ENCODE measurements around the gene SP140L.

DNA sequence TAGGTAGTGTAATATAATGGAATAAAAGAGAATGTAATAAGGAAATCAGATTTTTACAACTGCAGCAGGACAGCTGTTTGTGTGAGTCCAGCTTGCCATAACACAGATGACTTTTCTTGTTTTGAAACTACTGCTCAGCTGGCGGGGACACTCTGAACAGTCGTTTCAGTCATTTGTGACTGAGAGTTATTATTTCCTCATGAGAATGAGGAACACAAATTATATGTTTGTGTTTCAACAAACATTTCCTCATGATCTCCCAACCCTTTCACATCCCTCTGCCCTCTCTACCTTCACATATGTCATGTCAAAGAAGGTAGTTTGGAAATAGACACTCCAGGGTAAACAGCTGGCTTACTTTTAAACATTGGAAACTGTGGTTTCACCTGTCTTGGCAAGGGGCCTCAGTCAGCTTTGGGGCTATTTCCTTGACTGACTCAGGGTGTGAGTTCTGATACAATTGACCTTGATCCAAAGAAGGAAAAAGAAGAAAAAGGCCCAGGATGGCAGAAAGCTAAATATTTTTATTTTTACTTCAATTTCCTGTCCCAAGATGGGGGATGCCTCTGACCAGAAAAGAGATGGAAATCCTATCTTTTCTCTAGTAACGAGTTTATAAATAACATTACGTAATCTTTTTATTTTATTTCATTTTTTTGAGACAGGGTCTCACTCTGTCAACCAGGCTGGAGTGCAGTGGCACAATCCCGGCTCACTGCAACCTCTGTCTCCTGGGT lies 593 bp downstream of the SP140L start:
- no peak for TF ChIP-seq EP300 (IDR thresholded peaks at IDR 0.05)
- TF ChIP-seq, protein P1, sequence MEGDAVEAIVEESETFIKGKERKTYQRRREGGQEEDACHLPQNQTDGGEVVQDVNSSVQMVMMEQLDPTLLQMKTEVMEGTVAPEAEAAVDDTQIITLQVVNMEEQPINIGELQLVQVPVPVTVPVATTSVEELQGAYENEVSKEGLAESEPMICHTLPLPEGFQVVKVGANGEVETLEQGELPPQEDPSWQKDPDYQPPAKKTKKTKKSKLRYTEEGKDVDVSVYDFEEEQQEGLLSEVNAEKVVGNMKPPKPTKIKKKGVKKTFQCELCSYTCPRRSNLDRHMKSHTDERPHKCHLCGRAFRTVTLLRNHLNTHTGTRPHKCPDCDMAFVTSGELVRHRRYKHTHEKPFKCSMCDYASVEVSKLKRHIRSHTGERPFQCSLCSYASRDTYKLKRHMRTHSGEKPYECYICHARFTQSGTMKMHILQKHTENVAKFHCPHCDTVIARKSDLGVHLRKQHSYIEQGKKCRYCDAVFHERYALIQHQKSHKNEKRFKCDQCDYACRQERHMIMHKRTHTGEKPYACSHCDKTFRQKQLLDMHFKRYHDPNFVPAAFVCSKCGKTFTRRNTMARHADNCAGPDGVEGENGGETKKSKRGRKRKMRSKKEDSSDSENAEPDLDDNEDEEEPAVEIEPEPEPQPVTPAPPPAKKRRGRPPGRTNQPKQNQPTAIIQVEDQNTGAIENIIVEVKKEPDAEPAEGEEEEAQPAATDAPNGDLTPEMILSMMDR (IDR thresholded peaks at IDR 0.05): no peak

Data from ovary (tissue), 3 donors.